Measurements from ENCODE around the gene TNNI3K.

TNNI3K gene

DNA sequence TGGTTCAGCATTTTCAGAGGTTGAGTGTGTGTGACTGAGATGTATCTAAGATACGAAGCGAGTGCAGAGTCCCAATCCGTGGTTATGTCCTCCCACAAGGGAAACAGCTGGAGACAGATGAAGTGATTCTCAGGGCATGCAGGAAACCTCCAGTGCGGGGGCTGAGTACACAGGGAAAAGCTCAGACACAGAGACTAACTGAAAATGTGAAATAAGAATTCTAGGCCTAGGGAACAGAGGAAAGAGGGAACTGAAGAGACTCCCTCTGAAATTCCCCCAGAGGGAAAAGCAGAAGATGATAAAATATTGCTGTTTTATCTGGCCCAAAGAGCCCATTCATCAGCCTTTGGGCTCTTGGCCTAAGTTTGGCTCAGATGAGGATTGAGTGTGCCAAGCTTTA, 160.4 kb downstream of the TNNI3K start:
- DNase-seq = no peak

DNA sequence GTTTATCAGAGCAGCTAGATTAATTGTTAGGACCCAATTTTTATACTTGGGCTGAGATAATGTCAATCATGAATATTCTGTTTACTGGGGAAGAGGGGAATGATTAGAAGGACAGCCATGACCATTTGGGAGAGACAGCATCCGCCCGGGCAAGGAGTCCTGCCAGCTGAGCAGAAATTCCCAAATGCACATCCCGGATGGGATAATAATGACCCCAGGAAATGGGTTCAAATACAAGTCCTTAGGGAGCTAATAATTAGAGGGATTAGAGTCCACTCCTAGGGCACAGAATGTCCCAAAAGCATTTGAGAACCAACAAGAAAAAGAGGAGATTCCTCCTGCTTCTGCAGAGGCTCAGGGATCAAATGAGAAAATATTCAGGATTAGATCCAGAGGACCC, 161.3 kb downstream of the TNNI3K start:
- no peak for DNase-seq

DNA sequence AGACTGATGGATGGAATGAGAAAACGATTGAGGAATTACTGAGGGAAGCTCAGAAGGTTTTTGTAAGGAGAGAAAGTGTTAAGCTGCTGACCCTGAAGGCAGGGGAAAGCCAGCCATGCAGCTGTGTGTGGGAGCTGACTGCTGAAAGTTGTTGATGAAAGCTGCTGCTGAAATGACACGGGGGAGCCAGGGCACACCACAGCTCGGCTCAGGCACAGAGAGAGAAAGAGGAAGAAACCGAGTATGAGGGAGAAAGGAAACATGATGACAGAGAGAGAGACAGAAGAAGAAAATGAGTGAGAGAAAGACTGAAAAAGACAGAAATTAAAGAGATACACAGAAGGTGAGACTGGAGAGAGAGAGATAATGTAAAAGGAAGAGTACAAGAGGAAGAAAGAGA, 161.7 kb downstream of the TNNI3K start:
- no peak for DNase-seq

DNA sequence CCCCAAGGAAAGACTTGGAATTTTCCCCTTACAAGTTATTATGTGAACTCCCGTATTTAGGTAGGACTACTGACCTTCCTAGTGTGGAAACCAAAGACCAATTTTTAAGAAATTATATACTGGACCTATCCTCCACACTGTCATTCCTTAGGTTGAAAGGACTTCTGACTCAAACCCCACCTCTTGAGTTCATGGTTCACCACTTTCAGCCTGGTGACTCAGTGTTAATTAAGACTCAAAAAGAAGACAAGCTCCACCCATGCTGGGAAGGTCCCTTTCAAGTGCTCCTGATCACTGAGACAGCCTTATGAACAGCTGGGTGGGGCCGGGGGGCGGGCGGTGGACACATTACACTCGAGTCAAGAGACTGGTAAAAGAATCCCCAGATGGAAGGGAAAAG, 164.1 kb downstream of the TNNI3K start:
- no peak for DNase-seq

DNA sequence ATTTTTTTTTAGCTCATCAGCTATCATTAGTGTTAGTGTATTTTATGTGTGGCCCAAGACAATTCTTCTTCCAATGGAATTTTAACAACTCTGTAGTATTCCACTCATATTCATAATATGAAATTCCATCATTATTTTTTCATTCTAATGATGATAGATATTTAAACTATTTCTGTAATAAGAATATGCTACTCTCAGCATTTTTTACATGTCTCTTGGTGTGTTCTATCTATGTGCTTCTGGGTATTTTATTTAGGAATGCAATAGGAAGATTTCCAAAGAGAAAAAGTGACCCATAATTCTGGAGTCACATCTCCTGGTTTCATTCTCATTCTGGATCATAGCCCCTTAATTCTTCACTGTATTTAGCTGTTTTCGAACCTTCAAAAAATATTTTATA, 167.7 kb downstream of the TNNI3K start:
- DNase-seq = no peak

DNA sequence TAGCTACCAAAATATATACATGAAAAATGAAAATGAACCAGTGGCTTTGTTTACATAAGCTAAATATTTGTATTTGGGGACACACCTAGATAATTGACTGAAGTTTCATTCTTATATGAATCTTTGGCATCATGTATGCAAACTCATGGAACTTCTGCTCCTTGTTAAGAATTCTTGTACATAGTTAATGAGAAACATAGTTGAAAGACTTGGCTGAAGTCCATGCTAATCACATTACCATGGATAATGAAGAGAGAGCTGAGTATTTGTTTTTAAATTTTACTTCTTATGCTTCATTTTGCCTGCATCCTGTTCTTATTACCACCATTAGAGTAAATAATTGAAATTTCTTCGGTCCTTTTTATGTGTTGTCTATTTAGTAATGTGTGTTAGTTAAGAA, 168.4 kb downstream of the TNNI3K start:
- no peak for DNase-seq

DNA sequence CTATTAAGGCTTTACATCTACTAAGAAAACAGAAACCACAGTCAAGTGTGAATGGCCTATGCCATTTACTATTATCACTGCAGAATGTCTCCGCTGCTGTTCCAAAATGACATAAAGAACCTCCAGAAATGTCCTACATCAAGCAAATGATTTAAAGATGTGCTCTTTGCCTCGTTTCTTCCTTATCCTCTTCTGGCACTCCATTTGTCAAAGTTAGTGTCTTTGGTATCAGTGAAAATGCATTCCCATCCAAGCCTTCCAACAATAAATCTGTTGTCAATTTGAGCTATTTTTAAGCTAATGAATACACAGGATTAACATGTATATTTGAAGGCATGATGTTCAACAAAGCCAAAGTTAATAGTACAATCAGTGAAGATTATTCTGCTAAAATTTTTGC, 171.6 kb downstream of the TNNI3K start:
- no peak for DNase-seq

DNA sequence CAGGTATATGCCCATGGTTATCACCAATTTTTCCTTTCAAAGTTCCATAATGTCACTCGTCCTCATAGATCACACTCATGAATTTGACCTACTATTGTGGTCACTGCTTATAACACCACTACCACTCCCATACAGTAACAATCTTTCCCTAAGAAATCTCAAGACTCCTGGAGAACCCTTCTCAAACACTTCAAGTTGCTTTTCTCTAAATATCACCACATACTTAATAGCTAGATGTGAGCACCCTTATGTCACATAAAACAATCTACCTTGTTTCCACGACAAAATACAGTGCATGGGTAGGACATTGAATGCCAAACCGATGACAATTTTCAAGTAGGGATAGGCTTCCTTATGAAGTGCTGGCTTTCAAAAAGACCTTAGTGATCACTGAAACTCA, 172.7 kb downstream of the TNNI3K start:
- no peak for DNase-seq

DNA sequence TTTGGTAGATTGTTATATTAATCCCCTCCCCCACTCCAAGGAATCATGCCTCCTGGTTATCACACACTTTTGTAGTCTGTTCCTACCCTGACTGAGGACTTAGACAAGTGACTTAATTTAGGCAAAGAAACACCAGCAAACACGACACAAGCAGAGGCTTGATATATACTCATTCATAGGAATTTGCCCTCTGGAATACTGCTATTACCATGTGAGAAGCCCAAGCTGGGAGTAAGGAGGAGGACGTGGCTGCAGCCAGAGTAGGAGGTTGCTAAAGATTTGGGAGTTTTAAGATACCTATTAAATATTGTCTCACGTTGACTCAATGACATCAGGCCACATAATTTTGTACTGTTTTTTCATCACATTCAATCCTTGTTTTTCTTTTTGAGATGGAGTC, 177.1 kb downstream of the TNNI3K start:
- DNase-seq = no peak

DNA sequence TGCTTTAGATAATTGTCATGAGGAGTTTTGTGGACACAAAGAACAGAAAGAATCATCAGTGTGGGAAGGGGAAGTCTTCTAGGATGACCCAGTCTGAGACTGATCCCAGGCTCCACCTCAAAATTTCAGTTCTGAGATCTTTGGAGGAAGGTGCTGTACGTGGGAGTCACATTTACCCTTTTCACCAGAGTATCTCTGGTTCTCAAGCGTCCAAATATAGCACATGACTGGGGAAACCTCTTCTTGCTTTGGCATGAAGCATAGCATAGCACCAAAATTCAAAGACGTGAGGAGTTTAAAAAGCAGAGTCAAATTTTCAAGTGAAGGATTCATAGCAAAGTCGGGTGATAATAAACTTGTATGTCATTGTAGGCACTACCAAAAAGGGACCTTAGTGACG, 180.7 kb downstream of the TNNI3K start:
- DNase-seq = no peak

DNA sequence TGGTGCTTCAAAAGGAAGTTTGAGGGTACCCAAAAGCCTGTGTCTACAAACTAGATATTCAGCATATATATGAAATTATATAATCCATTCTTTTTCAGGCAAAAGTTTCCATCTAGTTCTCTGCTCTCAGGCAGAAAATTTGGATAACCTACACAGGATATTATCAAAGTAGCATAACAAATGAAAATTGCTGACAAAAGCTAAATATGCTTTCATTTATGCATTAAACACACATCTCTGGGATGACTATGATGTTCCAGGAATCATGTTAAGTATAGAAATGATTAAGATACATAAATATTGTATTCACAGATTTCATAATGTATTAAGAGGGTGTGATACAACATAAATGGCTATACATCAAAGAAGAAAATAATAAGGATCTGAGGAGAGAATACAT, 184.4 kb downstream of the TNNI3K start:
- DNase-seq = no peak

DNA sequence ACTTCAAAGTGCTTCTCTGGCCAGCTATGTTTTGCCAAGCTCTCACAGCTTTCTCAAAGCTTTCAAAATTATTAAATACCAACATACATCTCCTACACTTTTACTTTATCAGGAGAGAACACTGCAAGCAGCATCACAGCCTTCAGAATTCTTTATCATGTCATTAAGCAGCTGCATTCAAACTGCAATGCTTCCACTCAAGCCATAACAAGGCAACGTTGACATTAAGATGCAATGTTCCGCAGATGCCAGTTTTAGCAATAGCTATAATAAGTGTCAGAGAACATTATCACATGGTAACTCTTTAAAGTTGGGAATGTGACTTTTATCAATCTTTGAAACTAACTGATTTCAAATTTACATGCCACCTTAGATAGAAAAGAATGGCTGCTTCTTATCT, 185.3 kb downstream of the TNNI3K start:
- no peak for DNase-seq

DNA sequence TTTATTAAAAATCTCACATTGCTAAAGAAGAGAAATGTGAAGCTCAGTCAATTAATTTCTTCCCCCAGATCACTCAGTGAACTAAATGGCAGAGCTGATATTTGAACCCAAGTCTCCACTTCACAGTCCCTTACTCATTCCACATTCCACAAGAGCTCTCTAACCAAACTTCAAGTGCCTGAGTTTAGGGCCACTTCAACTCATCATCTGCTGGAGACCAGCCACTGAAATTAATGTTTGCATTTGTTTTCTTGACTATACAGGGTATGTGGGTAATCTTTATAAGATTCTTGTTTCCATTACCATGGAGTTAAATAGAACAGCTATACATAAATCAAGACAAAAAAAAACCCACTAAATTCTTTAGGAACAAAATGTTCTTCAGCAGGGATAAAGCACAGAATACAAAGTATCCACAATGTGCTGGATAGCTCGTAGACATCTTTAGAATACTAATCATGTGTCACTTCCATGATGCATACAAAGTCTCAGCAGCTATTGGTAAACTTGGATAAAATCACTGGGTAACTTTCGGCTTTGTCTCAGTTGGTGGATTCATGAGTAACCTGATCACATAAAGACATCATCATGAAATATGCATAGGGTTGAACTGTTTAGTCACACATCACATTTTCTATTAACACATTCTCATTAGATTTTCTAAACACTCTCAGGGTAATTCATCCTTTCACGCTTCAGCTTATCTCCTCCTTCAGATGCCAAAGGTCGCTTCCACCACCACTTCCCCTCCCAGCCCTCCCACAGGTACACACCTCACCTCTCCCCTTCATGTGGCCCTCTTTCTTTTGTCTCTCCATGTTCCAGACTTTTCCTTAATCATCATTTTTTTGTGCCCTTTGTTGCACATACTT, 187.5 kb downstream of the TNNI3K start:
- DNase-seq = no peak

DNA sequence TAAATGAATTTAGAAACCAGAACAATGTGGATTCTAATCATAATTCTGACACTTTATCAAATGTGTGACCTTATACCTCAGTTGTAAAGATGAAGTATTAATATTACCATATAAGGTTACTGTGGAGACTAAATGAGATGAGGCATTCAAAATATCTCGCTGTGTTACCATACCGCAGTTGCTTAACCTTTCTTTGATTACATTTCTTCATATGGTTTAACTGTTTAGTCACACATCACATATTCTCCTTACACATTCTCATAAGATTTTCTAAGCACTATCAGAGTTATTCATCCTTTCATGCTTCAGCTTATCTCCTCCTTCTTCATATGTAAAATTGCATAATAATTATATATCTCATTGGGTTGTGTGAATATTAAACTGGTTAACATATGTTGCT, 188.3 kb downstream of the TNNI3K start:
- no peak for DNase-seq

DNA sequence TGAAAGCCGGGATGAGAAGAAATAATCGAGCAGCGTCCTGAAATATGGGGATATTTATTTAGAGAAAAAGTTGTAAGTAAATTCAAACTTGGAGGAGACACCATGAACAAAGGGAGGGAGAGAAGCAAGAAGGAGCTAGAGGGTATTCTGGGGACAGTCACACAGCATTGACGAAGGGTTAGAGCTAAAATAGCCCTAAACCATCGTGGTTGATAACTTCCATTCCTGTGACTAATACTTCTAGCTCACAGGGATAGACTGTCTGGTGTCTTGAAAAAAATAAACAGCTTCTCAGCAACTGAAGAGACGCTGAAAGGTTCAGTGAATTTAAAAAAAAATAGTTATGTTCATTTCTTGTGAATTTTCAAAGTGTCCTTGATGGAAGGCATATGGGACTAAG, 190.5 kb downstream of the TNNI3K start:
- DNase-seq = no peak

DNA sequence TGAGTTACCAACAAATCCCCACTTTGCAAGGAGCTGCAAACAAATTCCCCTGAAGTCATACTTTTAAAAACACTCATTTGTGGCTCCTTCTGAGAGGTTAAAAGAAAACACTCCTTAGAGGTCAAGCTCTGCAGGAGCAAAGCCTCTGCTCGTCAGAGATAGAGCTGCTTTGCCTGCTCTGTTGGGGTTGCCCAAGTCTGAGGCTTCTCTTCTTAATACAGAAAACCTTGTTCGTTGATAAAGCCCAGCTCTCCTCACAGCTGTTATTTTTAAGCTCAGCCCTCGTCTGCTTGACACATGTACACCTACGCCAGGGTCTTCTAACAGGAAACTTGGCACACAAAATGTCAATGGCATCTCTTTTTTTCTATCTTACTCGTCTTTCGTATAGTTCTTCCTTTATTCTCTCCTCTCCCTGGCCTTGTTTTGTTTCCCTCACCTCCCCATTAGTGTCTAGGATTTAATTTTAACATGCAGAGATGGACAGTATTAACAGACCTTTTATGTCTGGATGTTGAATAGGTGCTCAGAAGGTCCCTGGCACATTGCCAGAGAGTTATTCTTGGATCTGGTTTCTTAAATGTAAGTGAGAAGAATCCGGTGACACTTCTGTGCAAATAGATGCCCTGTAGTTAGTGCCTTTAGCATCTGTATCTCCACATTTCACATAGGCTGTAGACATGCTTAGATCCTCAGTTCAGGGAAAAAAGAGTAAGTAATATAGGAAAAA, 191.2 kb downstream of the TNNI3K start:
- DNase-seq = no peak

DNA sequence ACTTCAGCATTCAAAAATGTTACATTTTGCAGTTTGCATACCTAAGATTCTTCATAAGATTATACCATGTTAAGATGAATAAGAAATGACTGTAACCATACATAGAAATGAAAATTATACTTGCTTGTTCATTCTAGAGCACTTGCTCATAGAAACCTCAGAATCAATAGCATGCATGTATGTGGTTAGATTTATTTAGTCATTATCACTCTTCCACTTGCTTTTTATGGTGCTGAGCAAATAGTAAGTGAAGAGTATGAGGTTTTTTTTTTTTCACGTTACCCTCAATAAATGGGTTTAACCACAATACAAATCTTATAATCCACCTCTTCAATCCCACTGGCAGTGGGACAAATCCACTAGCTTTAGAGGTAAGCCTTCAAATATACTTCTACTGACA, 192.5 kb downstream of the TNNI3K start:
- no peak for DNase-seq

DNA sequence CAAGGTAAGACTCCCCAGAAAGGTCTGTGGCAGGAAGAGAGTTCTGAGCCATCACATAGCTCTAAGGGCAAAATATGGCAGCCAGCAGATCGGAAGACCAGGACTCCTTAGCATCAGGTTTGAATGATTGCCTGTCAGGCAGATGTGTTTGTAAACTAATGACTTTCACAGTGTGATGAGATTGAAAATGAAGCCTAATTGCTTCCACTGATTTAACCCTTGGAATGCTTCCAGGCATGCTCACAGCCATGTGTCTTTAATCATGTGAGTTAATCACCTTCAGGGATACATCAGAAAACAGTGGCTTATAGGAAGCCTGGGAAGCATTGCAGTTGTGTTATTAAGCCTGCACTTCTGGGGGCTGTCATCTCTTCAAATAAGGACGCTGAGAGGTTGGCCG, 194.4 kb downstream of the TNNI3K start:
- DNase-seq = no peak

DNA sequence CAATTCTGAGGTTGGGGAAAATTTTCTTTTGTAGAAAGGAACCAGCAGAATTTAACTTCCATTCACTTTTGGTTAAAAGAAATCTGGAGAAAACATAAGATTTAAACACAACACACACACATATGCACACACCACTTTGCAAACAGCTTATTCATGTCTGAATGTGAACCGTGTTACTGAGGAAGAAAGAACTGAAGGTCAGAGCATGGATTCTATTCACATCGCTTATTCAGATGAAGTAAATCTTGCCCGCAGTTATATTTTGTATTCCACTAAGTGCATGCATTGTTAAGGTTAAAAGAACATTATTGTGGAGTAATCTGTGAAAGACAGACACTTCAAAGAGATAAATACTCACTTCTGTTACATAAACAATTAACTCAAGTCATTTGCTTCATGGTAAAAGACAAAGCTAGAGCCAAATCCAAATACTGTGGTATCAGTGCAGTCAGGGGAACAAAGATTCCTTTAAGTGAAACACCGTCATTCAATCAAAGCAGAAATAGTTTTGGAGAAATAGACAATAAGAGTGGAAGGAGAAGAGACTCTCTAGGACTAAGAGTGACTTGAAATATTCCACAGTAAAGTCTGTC, 195.3 kb downstream of the TNNI3K start:
- no peak for DNase-seq

DNA sequence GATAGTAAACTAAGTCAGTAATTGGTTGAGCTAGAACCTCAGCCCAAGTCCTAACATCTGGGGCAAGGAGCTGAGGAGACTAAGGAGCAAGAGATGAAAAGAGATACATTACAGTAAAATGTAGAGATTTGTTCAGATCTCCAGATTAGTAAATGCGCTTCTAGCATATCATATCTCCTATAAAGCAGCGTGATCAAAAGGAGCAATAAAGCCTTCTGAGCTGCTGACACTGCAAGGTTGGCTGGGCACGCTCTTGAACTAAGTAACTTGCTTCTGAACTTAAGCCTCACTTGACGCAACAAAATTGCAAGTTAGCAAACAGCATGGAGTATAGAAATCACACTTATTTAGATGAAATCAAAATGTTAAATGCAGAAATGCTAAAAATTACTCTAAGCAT, 196.3 kb downstream of the TNNI3K start:
- DNase-seq = no peak

DNA sequence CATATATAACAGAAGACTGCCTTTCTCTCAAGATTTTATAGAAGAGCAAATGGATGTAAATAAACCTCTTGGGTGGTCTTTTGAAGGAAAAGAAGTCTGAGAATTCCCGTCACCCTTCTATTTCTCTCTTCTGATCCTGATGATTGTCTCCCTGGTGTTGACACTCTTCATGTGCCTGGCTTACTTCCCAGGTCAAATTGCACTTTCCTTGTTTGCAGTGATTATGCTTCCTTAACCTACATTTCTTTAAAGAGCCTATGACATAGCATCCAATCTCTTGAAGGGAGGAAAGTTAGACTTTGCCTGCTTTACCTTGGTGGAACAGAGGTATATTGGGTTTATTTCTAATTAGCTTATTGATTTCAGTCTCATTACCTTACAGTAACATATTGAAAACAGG, 197.1 kb downstream of the TNNI3K start:
- DNase-seq = no peak

DNA sequence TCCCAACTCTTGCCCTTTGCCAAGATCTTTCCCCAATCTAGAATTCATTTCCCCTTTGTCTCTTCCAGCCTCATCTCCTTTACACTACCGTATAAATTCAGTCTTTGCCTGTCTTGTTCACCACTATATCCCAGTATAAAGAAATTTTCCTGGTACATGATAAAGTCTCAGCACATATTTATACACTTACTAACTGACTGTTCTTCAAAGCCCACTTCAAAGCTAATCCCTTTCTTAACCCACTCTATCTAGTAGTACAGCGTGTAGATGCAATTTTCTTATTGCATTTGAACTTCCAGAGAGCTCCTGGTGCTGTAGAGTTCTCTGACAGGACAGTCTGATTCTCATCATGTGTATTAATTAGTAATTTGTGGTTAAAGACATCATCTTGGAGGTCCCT, 199.1 kb downstream of the TNNI3K start:
- DNase-seq = no peak

DNA sequence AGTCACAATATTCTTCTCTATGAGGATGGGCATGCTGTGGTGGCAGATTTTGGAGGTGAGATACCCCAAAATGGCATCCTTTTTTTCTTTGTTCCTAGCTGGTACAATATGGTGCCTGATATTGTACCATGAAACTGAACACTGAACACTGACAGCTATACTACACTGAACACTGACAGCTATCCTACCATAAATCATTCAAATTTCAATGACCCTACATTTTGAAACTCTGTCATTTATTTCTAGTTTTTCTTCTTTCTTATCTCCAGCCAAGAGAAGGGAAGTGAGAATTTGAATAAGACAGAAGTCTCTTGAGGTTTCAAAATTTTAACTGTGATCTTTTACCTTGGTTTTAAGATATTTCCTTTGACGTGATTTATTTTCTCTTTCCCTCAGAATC, 200.9 kb downstream of the TNNI3K start:
- no peak for DNase-seq

DNA sequence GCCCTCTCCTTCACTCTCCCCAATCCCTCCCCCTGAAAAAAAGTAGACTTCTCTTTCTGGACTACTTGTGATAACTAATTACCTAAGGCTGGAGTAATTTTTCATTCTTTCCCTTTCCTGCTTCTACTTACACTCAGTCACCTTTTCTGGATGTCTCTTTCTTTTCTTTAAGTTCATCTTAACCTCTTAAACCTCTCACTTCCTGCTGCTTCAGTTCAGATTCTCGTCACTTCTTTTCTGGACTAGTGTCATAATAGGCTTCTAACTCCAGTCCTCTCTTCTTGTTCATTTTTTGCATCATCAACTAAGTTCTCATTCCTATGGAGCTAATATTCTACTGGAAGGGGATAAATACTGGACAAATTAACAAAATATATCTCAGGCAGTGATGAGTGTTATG, 201.8 kb downstream of the TNNI3K start:
- no peak for DNase-seq
